Breast epithelium (tissue), 3 donors: ENCODE measurements around the gene SACS.

Experiments used
- CTCF ChIP-seq, 3 donors: fragments of 450-650 bp; IDR thresholded peaks; one replicate each; pipeline ENCODE4 v1.5.1; 2016 to 2017; ENCODE audit warnings: antibody characterized with exemption in 3 of 3, mild to moderate bottlenecking in 3 of 3, moderate library complexity in 3 of 3
- POLR2AphosphoS5 ChIP-seq, 3 donors: sonication (generic); formaldehyde crosslinking; IDR thresholded peaks; one replicate each; pipeline ENCODE4 v1.6.1; 2017; ENCODE audit warnings: antibody characterized with exemption in 3 of 3

GRCh38 chr13:23279321-23279720 is 154.2 kb downstream of the SACS start:
- TF ChIP-seq CTCF (IDR thresholded peaks at IDR 0.05) = no peak
- TF ChIP-seq POLR2AphosphoS5 (IDR thresholded peaks at IDR 0.05) = no peak
